ENCODE measurements around the gene ZMYM4. TPM values are rescaled to one million over a fixed set of nuclear protein-coding genes. Genes with fewer than 3 reads are reported as not detected.

The ZMYM4 gene
- total RNA-seq, 1 donor from 2014 or later = 32.6 TPM

DNA sequence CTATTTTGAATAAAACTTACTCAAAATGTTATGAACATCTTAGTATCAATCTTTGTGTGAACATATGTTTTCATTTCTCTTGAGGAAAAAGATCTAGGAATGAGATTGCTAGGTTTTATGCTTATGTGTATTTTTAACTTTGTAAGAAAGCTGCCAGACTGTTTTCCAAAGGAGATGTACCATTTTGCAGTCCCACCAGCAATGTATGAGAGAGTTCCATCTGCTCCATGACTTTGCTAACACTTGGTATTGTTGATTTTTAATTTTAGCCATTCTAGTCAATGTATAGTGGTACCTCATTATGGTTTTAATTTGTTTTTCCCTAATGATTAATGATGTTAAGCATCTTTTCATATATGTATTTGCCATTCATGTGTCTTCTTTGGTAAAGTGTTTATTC, 132.5 kb downstream of the ZMYM4 start:
- Histone ChIP-seq H3K27ac (replicated peaks) (no peak overlapping the region), H3K36me3 (peaks cover 88% of the 10 kb centered on the region), H3K9me3 (replicated peaks) (no peaks in the 10 kb centered on the region), H3K4me3 (no peak overlapping the region), H3K27me3 (ENCODE audit: low read depth) (no peaks in the 10 kb centered on the region), H3K4me1 (no peaks in the 10 kb centered on the region)
- DNase-seq = no peak
- intact Hi-C loops (cut with micrococcal nuclease) = no loop called here
- TF ChIP-seq, protein P1, sequence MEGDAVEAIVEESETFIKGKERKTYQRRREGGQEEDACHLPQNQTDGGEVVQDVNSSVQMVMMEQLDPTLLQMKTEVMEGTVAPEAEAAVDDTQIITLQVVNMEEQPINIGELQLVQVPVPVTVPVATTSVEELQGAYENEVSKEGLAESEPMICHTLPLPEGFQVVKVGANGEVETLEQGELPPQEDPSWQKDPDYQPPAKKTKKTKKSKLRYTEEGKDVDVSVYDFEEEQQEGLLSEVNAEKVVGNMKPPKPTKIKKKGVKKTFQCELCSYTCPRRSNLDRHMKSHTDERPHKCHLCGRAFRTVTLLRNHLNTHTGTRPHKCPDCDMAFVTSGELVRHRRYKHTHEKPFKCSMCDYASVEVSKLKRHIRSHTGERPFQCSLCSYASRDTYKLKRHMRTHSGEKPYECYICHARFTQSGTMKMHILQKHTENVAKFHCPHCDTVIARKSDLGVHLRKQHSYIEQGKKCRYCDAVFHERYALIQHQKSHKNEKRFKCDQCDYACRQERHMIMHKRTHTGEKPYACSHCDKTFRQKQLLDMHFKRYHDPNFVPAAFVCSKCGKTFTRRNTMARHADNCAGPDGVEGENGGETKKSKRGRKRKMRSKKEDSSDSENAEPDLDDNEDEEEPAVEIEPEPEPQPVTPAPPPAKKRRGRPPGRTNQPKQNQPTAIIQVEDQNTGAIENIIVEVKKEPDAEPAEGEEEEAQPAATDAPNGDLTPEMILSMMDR (IDR thresholded peaks at IDR 0.05; ENCODE audit: borderline replicate concordance) = no peak

DNA sequence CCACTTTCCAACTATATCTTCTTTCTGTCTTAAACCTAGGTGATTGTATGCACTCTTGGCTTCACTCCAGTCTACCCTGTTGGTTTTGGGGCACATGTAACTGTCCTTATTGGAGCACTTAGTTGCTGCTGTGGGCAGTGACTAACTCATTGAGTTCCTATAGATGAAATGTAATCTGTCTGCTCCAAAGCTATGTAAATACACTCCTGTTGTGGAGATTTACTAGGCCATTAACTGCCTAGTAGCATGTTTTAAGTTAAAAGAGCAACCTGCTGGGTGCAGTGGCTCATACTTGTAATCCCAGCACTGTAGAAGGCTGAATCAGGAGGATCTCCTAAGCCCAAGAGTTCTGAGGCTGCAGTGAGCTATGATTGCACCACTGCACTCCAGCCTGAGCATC, 137.6 kb downstream of the ZMYM4 start:
- Histone ChIP-seq H3K36me3 (peaks cover 90% of the 10 kb centered on the region), H3K4me1 (no peaks in the 10 kb centered on the region), H3K27ac (replicated peaks) (no peak overlapping the region), H3K9me3 (replicated peaks) (peaks cover 4% of the 10 kb centered on the region), H3K4me3 (no peak overlapping the region), H3K27me3 (ENCODE audit: low read depth) (no peaks in the 10 kb centered on the region)
- no peak for DNase-seq
- intact Hi-C loops (cut with micrococcal nuclease) = no loop called here
- TF ChIP-seq, protein P1 (IDR thresholded peaks at IDR 0.05; ENCODE audit: borderline replicate concordance) = no peak

DNA sequence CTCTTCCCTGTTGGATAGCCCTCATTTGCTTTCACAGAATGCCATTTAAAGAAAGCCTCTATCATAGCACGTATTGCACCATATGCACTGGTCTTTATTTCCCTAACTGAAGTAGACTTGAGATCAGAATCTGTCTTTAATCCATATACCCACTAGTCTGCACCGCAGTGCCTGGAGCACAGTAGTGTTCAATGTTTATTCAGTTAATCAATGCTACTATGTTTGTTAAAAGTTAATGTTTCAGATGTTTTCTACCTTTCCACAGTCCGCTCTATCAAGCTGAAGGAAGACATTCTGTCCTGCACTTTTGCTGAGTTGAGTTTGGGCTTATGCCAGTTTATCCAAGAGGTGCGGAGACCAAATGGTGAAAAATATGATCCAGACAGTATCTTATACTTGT, 139.2 kb downstream of the ZMYM4 start:
- no peaks in the 10 kb centered on the region for H3K27me3 ChIP-seq (ENCODE audit: low read depth)
- peaks cover 76% of the 10 kb centered on the region for H3K36me3 ChIP-seq
- no peak overlapping the region for H3K27ac ChIP-seq (replicated peaks)
- intact Hi-C loops (cut with micrococcal nuclease) = no loop called here
- TF ChIP-seq, protein P1 (IDR thresholded peaks at IDR 0.05; ENCODE audit: borderline replicate concordance) = no peak
- no peak overlapping the region for H3K4me3 ChIP-seq
- no peak for DNase-seq
- peaks cover 4% of the 10 kb centered on the region for H3K9me3 ChIP-seq (replicated peaks)
- no peaks in the 10 kb centered on the region for H3K4me1 ChIP-seq

DNA sequence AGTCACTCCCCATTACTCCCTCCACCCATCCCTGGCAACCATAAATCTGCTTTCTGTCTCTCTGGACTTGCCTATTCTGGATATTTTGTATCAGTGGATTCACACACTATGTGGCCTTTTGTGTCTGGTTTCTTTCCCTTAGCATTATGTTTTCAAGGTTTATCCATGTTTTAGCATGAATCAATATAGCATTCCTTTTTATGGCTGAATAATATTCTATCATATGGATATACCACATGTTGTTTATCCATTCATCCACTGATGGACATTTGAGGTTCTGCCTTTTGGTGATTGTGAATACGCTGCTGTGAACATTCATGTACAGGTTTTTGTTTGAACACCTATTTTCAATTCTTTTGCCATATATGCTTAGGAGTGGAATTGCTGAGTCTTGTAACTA, 140.4 kb downstream of the ZMYM4 start:
- no peak overlapping the region for H3K4me3 ChIP-seq
- no peaks in the 10 kb centered on the region for H3K27me3 ChIP-seq (ENCODE audit: low read depth)
- intact Hi-C loops (cut with micrococcal nuclease) = no loop called here
- H3K27ac ChIP-seq (replicated peaks) = no peak overlapping the region
- peaks cover 4% of the 10 kb centered on the region for H3K9me3 ChIP-seq (replicated peaks)
- H3K36me3 ChIP-seq = peaks cover 66% of the 10 kb centered on the region
- no peak for DNase-seq
- TF ChIP-seq, protein P1 (IDR thresholded peaks at IDR 0.05; ENCODE audit: borderline replicate concordance) = no peak
- peaks cover 5% of the 10 kb centered on the region for H3K4me1 ChIP-seq

DNA sequence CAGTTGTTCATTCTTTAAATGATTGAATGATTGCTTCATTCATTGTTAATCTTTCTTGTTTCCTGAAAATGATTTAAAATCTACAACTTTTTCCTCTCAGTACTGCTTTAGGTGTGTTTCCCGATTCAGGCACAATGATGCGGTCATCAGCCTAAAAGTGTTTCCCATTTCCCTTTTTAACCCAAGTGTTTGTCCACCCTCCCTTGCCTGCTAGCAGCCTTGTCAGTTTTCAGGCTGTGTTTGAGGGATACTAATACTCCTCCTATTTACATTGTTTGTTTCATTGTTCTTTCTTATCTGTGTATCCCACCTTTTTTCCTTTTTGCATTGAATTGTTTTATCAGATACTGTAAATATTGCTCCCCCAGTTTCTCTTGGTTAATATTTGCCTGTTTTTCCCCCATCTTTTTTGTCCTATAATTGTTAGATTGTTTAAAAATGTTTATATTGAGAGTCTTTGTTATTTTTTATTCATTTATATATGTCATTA, 157.6 kb downstream of the ZMYM4 start:
- TF ChIP-seq, protein P1 (IDR thresholded peaks at IDR 0.05; ENCODE audit: borderline replicate concordance) = no peak
- intact Hi-C loops (cut with micrococcal nuclease) = no loop called here
- Histone ChIP-seq H3K27me3 (ENCODE audit: low read depth) (no peaks in the 10 kb centered on the region), H3K4me1 (no peaks in the 10 kb centered on the region), H3K36me3 (peaks cover 13% of the 10 kb centered on the region), H3K9me3 (replicated peaks) (no peaks in the 10 kb centered on the region), H3K27ac (replicated peaks) (no peak overlapping the region), H3K4me3 (no peak overlapping the region)
- DNase-seq = no peak

Measured in left ventricle myocardium inferior (tissue), 1 donor.